ENCODE data around the gene THOC6. TPM values are rescaled to one million over a fixed set of nuclear protein-coding genes. Genes with fewer than 3 reads are reported as not detected.
A peak's percentile ranks its signal among the peaks of the same experiment; 100 is the strongest.

The THOC6 gene
- total RNA-seq, 2 experiments from 2014 or later = 33.6 to 36.0 TPM

GRCh38 chr16:3027983-3028715 is 4.3 kb downstream of the THOC6 start:
- no TSS peak for BruUV-seq (replicated peaks)
- POLR2A ChIA-PET = interaction anchor here (0.6 to 1.2 kb wide), 5 partner anchors 9 to 156 kb away, joined by 3 to 4 read pairs (median 4); no protein-coding TSS in a partner anchor
- H3K9me3 ChIP-seq (ENCODE audit: low read length) = no peaks in the 10 kb centered on the region
- H3K4me1 ChIP-seq (ENCODE audit: insufficient read depth, low read length, poor library complexity, severe bottlenecking) = peaks cover 14% of the 10 kb centered on the region
- H3K4me2 ChIP-seq (ENCODE audit: low read length) = peak overlapping the region; percentile 38; the same call in 1 of the 2 replicates
- DNase-seq (ENCODE audit: low spot score) = peak; percentile 90
- CTCF ChIA-PET (ENCODE audit: unreplicated experiment) = interaction anchor here (0.6 to 1.6 kb wide), 7 partner anchors 10 to 276 kb away, joined by 4 to 12 read pairs (median 5); partner anchors contain the start of gene SRRM2
- peaks cover 16% of the 10 kb centered on the region for H3K36me3 ChIP-seq (ENCODE audit: insufficient read depth, low read length)
- H3K9me2 ChIP-seq (ENCODE audit: insufficient read depth, low read length) = no peaks in the 10 kb centered on the region
- no peak overlapping the region for H3K4me3 ChIP-seq (ENCODE audit: low read depth, low read length, poor library complexity, severe bottlenecking)
- intact Hi-C loops (cut with micrococcal nuclease; ENCODE audit: unreplicated experiment) = loop anchor here (1.0 kb wide), 1 partner anchor 25 kb away; no protein-coding TSS in a partner anchor
- no peak for TF ChIP-seq EZH2phosphoT487 (IDR thresholded peaks at IDR 0.05; ENCODE audit: borderline replicate concordance, low read depth, low read length)
- peak; percentile 76 for TF ChIP-seq CTCF (conservative IDR thresholded peaks at IDR 0.05; ENCODE audit: low read length)
- H4K20me1 ChIP-seq (ENCODE audit: insufficient read depth, low read length) = no peaks in the 10 kb centered on the region; the same call in 1 of the 2 replicates
- no peaks in the 10 kb centered on the region for H3K79me2 ChIP-seq (ENCODE audit: insufficient read depth, low read depth, low read length)
- H2AFZ ChIP-seq (ENCODE audit: low read length) = no peak overlapping the region
- no peak overlapping the region for H3K27ac ChIP-seq (ENCODE audit: low read depth, low read length, poor library complexity, severe bottlenecking)

- POLR2A ChIA-PET = interaction anchor here (0.6 to 1.2 kb wide), 4 partner anchors 10 to 157 kb away, joined by 3 to 4 read pairs (median 4); no protein-coding TSS in a partner anchor
- Histone ChIP-seq H2AFZ (ENCODE audit: low read length) (no peak overlapping the region), H3K4me1 (ENCODE audit: insufficient read depth, low read length, poor library complexity, severe bottlenecking) (peaks cover 10% of the 10 kb centered on the region), H3K79me2 (ENCODE audit: insufficient read depth, low read depth, low read length) (no peaks in the 10 kb centered on the region), H3K4me3 (ENCODE audit: low read depth, low read length, poor library complexity, severe bottlenecking) (no peak overlapping the region), H4K20me1 (ENCODE audit: insufficient read depth, low read length) (no peaks in the 10 kb centered on the region; the same call in 1 of the 2 replicates), H3K9me2 (ENCODE audit: insufficient read depth, low read length) (no peaks in the 10 kb centered on the region), H3K27ac (ENCODE audit: low read depth, low read length, poor library complexity, severe bottlenecking) (no peak overlapping the region), H3K4me2 (ENCODE audit: low read length) (no peak overlapping the region; the same call in 1 of the 2 replicates), H3K36me3 (ENCODE audit: insufficient read depth, low read length) (peaks cover 16% of the 10 kb centered on the region), H3K9me3 (ENCODE audit: low read length) (no peaks in the 10 kb centered on the region)
- BruUV-seq (replicated peaks) = no TSS peak
- TF ChIP-seq EZH2phosphoT487 (IDR thresholded peaks at IDR 0.05; ENCODE audit: borderline replicate concordance, low read depth, low read length) (no peak), CTCF (conservative IDR thresholded peaks at IDR 0.05; ENCODE audit: low read length) (no peak)
- intact Hi-C loops (cut with micrococcal nuclease; ENCODE audit: unreplicated experiment) = loop anchor here (1.0 kb wide), 1 partner anchor 26 kb away; no protein-coding TSS in a partner anchor
- no peak for DNase-seq (ENCODE audit: low spot score)
- CTCF ChIA-PET (ENCODE audit: unreplicated experiment) = interaction anchor here (0.6 to 1.6 kb wide), 7 partner anchors 9 to 1067 kb away, joined by 3 to 12 read pairs (median 5); no protein-coding TSS in a partner anchor
These were observed 5.0 kb downstream of the THOC6 start for GRCh38 chr16:3028716-3029319.

All from OCI-LY7 (cell line).